ENCODE measurements around the gene MAML1. TPM values are rescaled to one million over a fixed set of nuclear protein-coding genes. Genes with fewer than 3 reads are reported as not detected.
A peak's percentile ranks its signal among the peaks of the same experiment; 100 is the strongest.
"Not testable (repeated sequence)": the region's sequence is repeated elsewhere in the genome, so short reads cannot be mapped to it uniquely, and the experiment has no call there.

MAML1 gene
- total and polyA plus RNA-seq, 7 experiments from 2014 or later, result 3.5 to 51.2 (median 33.4) TPM

DNA sequence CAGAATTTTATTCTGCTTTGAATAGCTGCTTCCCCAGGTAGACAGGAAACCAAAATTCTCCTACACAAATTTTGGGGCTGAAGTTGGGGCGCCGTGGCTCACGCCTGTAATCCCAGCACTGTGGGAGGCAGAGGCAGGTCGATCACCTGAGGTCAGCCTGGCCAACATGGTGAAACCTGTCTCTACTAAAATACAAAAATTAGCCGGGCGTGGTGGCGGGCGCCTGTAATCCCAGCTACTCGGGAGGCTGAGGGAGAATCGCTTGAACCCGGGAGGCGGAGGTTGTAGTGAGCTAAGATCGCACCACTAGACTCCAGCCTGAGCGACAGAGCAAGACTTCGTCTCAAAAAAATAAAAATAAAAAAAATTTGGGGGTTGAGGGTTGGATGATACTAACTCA, 35.1 kb upstream of the MAML1 start:
- H3K9me3 ChIP-seq (ENCODE audit: control insufficient read depth in 2 of 3, low read length in 3 of 3); ATAC-seq; H3K27me3 Mint-ChIP-seq; DNase-seq; H3K9me3 Mint-ChIP-seq; H3K27me3 ChIP-seq (ENCODE audit: control insufficient read depth in 2 of 2, insufficient read depth in 2 of 2, low read length in 2 of 2); H3K36me3 ChIP-seq (ENCODE audit: control insufficient read depth in 2 of 3, insufficient read depth in 3 of 3, low read length in 3 of 3): not testable (repeated sequence)
- Histone ChIP-seq H3K4me3 (ENCODE audit: low read length) (peak overlapping the region; percentile 72), H3K27ac (ENCODE audit: low read depth, low read length) (peak overlapping the region; percentile 88), H3K4me1 (ENCODE audit: control insufficient read depth in 2 of 2, insufficient read depth in 2 of 2, low read length in 2 of 2) (peaks cover 21 to 23% of the 10 kb centered on the region in 2 donors)
- Mint-ChIP-seq H3K36me3 (peaks cover 0 to 19% (median 4%) of the 10 kb centered on the region in 5 donors), H3K27ac (peak overlapping the region; percentile 94 to 100 (median 98)), H3K4me3 (peak overlapping the region; percentile 45 to 97 (median 92)), H3K4me1 (peaks cover 20 to 48% (median 44%) of the 10 kb centered on the region in 7 donors)
- CTCF ChIA-PET, result interaction anchor here (0.9 to 1.3 kb wide), 2 partner anchors 18 to 65 kb away, joined by 3 read pairs; no protein-coding TSS in a partner anchor
- intact Hi-C loops (cut with micrococcal nuclease), result loop anchor here in 1 of 2 donors (5.0 kb wide), 2 partner anchors 100 to 210 kb away; partner anchors contain the start of gene TBC1D9B
- POLR2A ChIA-PET, result interaction anchor here (0.9 to 4.4 kb wide), 8 partner anchors 17 to 138 kb away, joined by 3 to 29 read pairs (median 5); partner anchors contain the start of genes CBY3, HNRNPH1 and MAML1

DNA sequence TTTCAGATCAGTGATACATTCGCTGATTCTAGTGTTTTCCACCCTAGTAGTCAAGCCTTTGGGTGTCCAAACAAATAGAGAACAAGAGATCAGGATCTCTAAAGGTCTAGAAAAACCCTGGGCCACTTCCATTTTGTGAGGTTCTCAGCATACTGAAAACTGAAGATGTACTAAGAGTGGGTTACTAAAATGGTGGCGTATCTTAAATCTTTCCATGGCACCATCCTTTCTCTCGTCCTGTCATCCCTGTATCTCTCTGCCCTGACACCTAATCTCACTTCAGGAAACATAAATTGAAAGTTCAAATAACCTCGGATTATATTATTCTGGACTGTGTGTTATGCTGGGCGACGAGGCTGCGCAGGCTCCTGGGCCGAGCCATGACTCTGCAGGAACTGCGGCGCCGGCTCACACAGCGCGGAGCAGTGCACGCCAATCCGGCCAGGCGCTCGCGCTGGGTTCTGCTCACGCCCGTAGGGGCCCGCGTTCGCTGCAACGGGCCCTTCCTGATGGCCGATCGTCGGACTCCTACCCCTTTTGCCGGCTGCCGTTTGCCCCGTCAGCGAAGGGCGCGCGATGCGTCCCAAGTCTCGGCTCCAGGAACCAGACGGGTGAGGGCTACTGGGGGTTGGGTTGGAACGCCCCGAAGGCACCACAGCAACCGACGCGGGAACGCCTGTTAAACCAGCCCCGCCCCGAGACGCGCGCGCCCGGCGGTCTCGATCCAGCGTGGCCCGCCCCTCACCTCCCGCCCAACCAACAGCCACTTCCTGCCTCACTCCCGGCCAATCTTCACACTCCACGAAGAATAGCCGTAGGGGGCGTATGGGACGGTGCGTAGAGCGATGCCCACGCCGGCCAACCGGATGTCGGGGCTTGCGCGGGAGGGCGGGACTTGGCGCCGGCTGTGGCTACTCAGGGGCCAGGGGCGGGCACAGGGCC, 34.4 kb upstream of the MAML1 start:
- peaks cover 0 to 20% (median 4%) of the 10 kb centered on the region in 5 donors for H3K36me3 Mint-ChIP-seq
- Histone ChIP-seq H3K36me3 (ENCODE audit: control insufficient read depth in 2 of 3, insufficient read depth in 3 of 3, low read length in 3 of 3) (peaks cover 0 to 6% (median 0%) of the 10 kb centered on the region in 3 experiments), H3K9me3 (ENCODE audit: control insufficient read depth in 2 of 3, low read length in 3 of 3) (no peaks in the 10 kb centered on the region), H3K4me3 (ENCODE audit: low read length) (peak overlapping the region; percentile 72), H3K27me3 (ENCODE audit: control insufficient read depth in 2 of 2, insufficient read depth in 2 of 2, low read length in 2 of 2) (no peaks in the 10 kb centered on the region), H3K4me1 (ENCODE audit: control insufficient read depth in 2 of 2, insufficient read depth in 2 of 2, low read length in 2 of 2) (peaks cover 21 to 25% of the 10 kb centered on the region in 2 donors), H3K27ac (ENCODE audit: low read depth, low read length) (peak overlapping the region; percentile 100)
- POLR2A ChIA-PET, result interaction anchor here (0.9 to 4.4 kb wide), 7 partner anchors 17 to 139 kb away, joined by 3 to 29 read pairs (median 20); partner anchors contain the start of genes CBY3 and HNRNPH1
- H3K4me1 Mint-ChIP-seq, result peaks cover 23 to 53% (median 46%) of the 10 kb centered on the region in 7 donors
- DNase-seq, result peak; percentile 94 to 99 (median 99)
- no peaks in the 10 kb centered on the region for H3K27me3 Mint-ChIP-seq
- no peaks in the 10 kb centered on the region for H3K9me3 Mint-ChIP-seq
- H3K27ac Mint-ChIP-seq, result peak overlapping the region; percentile 94 to 100 (median 98)
- CTCF ChIA-PET, result no interaction called here
- peak overlapping the region; percentile 89 to 97 (median 96) for H3K4me3 Mint-ChIP-seq
- peak; percentile 93 for ATAC-seq
- intact Hi-C loops (cut with micrococcal nuclease), result loop anchor here (1.0 to 5.0 kb wide), 16 partner anchors 20 to 1071 kb away; partner anchors contain the start of genes HNRNPH1 (in 2 of the 2), MAML1 (in 2 of the 2), MRNIP (in 2 of the 2) and CLK4 (in 1 of the 2)

- no peak for DNase-seq
- ATAC-seq, result no peak
- peaks cover 21 to 30% of the 10 kb centered on the region in 2 donors for H3K4me1 ChIP-seq (ENCODE audit: control insufficient read depth in 2 of 2, insufficient read depth in 2 of 2, low read length in 2 of 2)
Measured at GRCh38 chr5:179698935-179699615, 33.5 kb upstream of the MAML1 start, which contains the start of gene CANX. Gene CANX, plus strand, starts transcription at chr5:179698967. Its CDS starts 6,715 bp downstream, at chr5:179705682.

GRCh38 chr5:179699616-179700237, 32.9 kb upstream of the MAML1 start:
- DNase-seq (peak in 5 of 9 donors; percentile 2 to 50 (median 15)), ATAC-seq (no peak)
- POLR2A ChIA-PET, result interaction anchor here (0.6 to 3.3 kb wide), 10 partner anchors 13 to 147 kb away, joined by 3 to 22 read pairs (median 6); partner anchors contain the start of genes CBY3, HNRNPH1 and MAML1
- H3K36me3 Mint-ChIP-seq, result peaks cover 0 to 26% (median 9%) of the 10 kb centered on the region in 5 donors
- peaks cover 32 to 58% (median 48%) of the 10 kb centered on the region in 7 donors for H3K4me1 Mint-ChIP-seq
- H3K27me3 ChIP-seq (ENCODE audit: control insufficient read depth in 2 of 2, insufficient read depth in 2 of 2, low read length in 2 of 2), result no peaks in the 10 kb centered on the region
- CTCF ChIA-PET, result no interaction called here
- H3K9me3 Mint-ChIP-seq, result no peaks in the 10 kb centered on the region
- no peaks in the 10 kb centered on the region for H3K27me3 Mint-ChIP-seq
- H3K4me3 Mint-ChIP-seq, result peak overlapping the region; percentile 89 to 97 (median 95)
- peaks cover 0 to 14% (median 0%) of the 10 kb centered on the region in 3 experiments for H3K36me3 ChIP-seq (ENCODE audit: control insufficient read depth in 2 of 3, insufficient read depth in 3 of 3, low read length in 3 of 3)
- H3K4me3 ChIP-seq (ENCODE audit: low read length), result peak overlapping the region; percentile 72
- H3K9me3 ChIP-seq (ENCODE audit: control insufficient read depth in 2 of 3, low read length in 3 of 3), result no peaks in the 10 kb centered on the region
- intact Hi-C loops (cut with micrococcal nuclease), result loop anchor here (2.0 to 5.0 kb wide), 7 partner anchors 63 to 1073 kb away; partner anchors contain the start of genes CLK4 (in 1 of the 2), MRNIP (in 1 of the 2), RUFY1 (in 1 of the 2) and TBC1D9B (in 1 of the 2)
- peaks cover 21 to 30% of the 10 kb centered on the region in 2 donors for H3K4me1 ChIP-seq (ENCODE audit: control insufficient read depth in 2 of 2, insufficient read depth in 2 of 2, low read length in 2 of 2)
- H3K27ac ChIP-seq (ENCODE audit: low read depth, low read length), result peak overlapping the region; percentile 100
- H3K27ac Mint-ChIP-seq, result peak overlapping the region; percentile 94 to 99 (median 97)

More at GRCh38 chr5:179698935-179699615, 33.5 kb upstream of the MAML1 start, which contains the start of gene CANX:
- Mint-ChIP-seq H3K36me3 (peaks cover 0 to 28% (median 12%) of the 10 kb centered on the region in 5 donors), H3K4me1 (peaks cover 31 to 61% (median 53%) of the 10 kb centered on the region in 7 donors), H3K27ac (peak within 1 kb of the TSS; percentile 94 to 100 (median 98)), H3K4me3 (peak within 1 kb of the TSS; percentile 89 to 97 (median 96)), H3K27me3 (no peaks in the 10 kb centered on the region), H3K9me3 (no peaks in the 10 kb centered on the region)
- Histone ChIP-seq H3K27ac (ENCODE audit: low read depth, low read length) (peak within 1 kb of the TSS; percentile 100), H3K36me3 (ENCODE audit: control insufficient read depth in 2 of 3, insufficient read depth in 3 of 3, low read length in 3 of 3) (peaks cover 0 to 11% (median 0%) of the 10 kb centered on the region in 3 experiments), H3K9me3 (ENCODE audit: control insufficient read depth in 2 of 3, low read length in 3 of 3) (no peaks in the 10 kb centered on the region), H3K4me3 (ENCODE audit: low read length) (peak within 1 kb of the TSS; percentile 72), H3K27me3 (ENCODE audit: control insufficient read depth in 2 of 2, insufficient read depth in 2 of 2, low read length in 2 of 2) (no peaks in the 10 kb centered on the region)
- ChIA-PET POLR2A (interaction anchor here (0.6 to 3.3 kb wide), 8 partner anchors 14 to 147 kb away, joined by 3 to 22 read pairs (median 4); partner anchors contain the start of genes HNRNPH1 and MAML1), CTCF (no interaction called here)
- intact Hi-C loops (cut with micrococcal nuclease), result loop anchor here (1.0 to 5.0 kb wide), 16 partner anchors 21 to 1072 kb away; partner anchors contain the start of genes HNRNPH1 (in 2 of the 2), MAML1 (in 2 of the 2), MRNIP (in 2 of the 2) and CLK4 (in 1 of the 2)

DNA sequence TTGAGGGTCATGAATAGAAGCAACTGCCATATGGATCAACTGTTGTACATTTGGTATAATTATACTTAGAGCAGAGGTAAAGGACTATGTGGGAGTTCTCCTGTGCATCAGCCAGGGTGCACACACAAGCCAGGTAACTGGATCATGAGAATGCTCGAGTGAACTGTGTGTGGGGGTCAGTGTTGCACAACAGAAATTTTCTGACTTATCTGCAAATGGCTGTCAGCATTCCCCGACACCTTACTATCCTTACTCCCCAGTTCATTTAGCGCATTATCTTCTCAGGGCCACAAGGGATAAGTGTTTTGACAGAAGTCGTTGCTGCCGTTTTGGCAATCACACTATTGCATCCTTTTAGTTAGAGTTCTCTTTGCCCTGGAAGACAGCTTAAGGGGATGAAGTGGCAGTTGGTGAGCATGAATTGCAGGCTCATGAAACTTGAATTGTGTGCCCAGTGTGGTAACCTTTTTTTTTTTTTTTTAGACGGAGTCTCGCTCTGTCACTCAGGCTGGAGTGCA, 32.2 kb upstream of the MAML1 start:
- peaks cover 0 to 20% (median 0%) of the 10 kb centered on the region in 3 experiments for H3K36me3 ChIP-seq (ENCODE audit: control insufficient read depth in 2 of 3, insufficient read depth in 3 of 3, low read length in 3 of 3)
- H3K4me1 Mint-ChIP-seq, result peaks cover 38 to 63% (median 52%) of the 10 kb centered on the region in 7 donors
- no peak for DNase-seq
- intact Hi-C loops (cut with micrococcal nuclease), result no loop called here
- H3K27me3 Mint-ChIP-seq, result no peaks in the 10 kb centered on the region
- H3K4me1 ChIP-seq (ENCODE audit: control insufficient read depth in 2 of 2, insufficient read depth in 2 of 2, low read length in 2 of 2), result peaks cover 21 to 30% of the 10 kb centered on the region in 2 donors
- H3K9me3 ChIP-seq (ENCODE audit: control insufficient read depth in 2 of 3, low read length in 3 of 3), result no peaks in the 10 kb centered on the region
- no peaks in the 10 kb centered on the region for H3K27me3 ChIP-seq (ENCODE audit: control insufficient read depth in 2 of 2, insufficient read depth in 2 of 2, low read length in 2 of 2)
- peak overlapping the region; percentile 89 to 97 (median 95) for H3K4me3 Mint-ChIP-seq
- peak overlapping the region; percentile 100 for H3K27ac ChIP-seq (ENCODE audit: low read depth, low read length)
- peak overlapping the region; percentile 51 to 99 (median 97) for H3K27ac Mint-ChIP-seq
- H3K36me3 Mint-ChIP-seq, result peaks cover 0 to 28% (median 9%) of the 10 kb centered on the region in 5 donors
- ChIA-PET CTCF (no interaction called here), POLR2A (interaction anchor here (0.6 to 3.3 kb wide), 8 partner anchors 15 to 122 kb away, joined by 3 to 22 read pairs (median 8); partner anchors contain the start of genes CBY3, HNRNPH1 and MAML1)
- no peak for ATAC-seq
- peak overlapping the region; percentile 72 for H3K4me3 ChIP-seq (ENCODE audit: low read length)
- H3K9me3 Mint-ChIP-seq, result no peaks in the 10 kb centered on the region

Measured in naive thymus-derived CD4-positive, alpha-beta T cell (primary cell).